Right lobe of liver (tissue), 4 donors: Measurements from ENCODE around the gene UBA3.

ENCODE experiments used
- POLR2A ChIP-seq: fragments of 450-650 bp; IDR thresholded peaks from one replicate; pipeline ENCODE4 v1.6.1; 2017; ENCODE audit warnings: antibody characterized with exemption, mild to moderate bottlenecking
- TF ChIP-seq, protein P1 (sequence below), 4 donors: fragments of 200-600 bp in 3 of 4; fragments of 450-650 bp in 1 of 4; IDR thresholded peaks; one replicate each; pipeline versions ENCODE4 v1.5.1 to v1.8.0; 2016 to 2022; ENCODE audit warnings: antibody characterized with exemption in 4 of 4, mild to moderate bottlenecking in 2 of 4
- donor health status: DM: no; HTN: no; CAD: no.
- donor health status: DM: no; HTN: no; CAD: no.
- donor health status: DM: no; HTN: yes; CAD: no.

DNA sequence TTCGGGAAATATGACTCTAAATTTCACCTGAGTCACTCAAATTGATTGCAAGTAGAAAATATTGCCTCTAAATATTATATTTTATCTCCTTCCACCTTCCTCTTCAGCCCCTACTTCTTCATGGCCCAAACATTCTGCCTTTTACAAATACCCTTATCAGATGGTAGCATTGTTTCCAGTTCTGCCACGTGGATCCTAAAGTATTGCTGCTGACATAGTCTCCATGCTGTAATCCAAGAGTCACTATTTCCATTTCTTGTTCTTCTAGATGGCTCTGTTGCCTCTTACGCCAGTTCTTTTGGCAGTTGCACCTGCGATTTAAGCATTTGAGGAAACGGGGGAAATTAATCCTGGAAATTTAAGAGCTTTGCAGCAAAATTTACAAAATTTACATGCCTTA, 28.6 kb upstream of the UBA3 start:
- TF ChIP-seq, protein P1, sequence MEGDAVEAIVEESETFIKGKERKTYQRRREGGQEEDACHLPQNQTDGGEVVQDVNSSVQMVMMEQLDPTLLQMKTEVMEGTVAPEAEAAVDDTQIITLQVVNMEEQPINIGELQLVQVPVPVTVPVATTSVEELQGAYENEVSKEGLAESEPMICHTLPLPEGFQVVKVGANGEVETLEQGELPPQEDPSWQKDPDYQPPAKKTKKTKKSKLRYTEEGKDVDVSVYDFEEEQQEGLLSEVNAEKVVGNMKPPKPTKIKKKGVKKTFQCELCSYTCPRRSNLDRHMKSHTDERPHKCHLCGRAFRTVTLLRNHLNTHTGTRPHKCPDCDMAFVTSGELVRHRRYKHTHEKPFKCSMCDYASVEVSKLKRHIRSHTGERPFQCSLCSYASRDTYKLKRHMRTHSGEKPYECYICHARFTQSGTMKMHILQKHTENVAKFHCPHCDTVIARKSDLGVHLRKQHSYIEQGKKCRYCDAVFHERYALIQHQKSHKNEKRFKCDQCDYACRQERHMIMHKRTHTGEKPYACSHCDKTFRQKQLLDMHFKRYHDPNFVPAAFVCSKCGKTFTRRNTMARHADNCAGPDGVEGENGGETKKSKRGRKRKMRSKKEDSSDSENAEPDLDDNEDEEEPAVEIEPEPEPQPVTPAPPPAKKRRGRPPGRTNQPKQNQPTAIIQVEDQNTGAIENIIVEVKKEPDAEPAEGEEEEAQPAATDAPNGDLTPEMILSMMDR (IDR thresholded peaks at IDR 0.05): no peak
- no peak for TF ChIP-seq POLR2A
